AG04449 (cell line): Measurements from ENCODE around the gene LRIF1.

Experiments
- CTCF ChIA-PET: fragments of 350-600 bp; formaldehyde crosslinking; extraction: SDS; loops from one replicate; lab custom pipeline; 2021; ENCODE audit warnings: antibody characterized with exemption; lab: Yijun Ruan, JAX
- POLR2A ChIA-PET: fragments of 400-600, 350-600 bp; formaldehyde crosslinking; extraction: SDS; loops from one replicate; lab custom pipeline; 2020; ENCODE audit warnings: antibody characterized with exemption, inconsistent platforms; lab: Yijun Ruan, JAX
- DNase-seq: peaks from one replicate; pipeline ENCODE4 v3.0.0-alpha.2; 2010; ENCODE audit warnings: low read depth, low spot score
- H3K4me3 ChIP-seq: 2 replicates; pipeline ENCODE4 v1.5.1; 2011; ENCODE audit warnings: low read depth, mild to moderate bottlenecking, control low read depth, low read length
- TF ChIP-seq, protein P1 (sequence below): IDR thresholded peaks from one replicate; pipeline ENCODE4 v1.5.1; 2011; ENCODE audit warnings: mild to moderate bottlenecking, moderate library complexity, low read length, control low read depth, inconsistent platforms; ENCODE audit not compliant: insufficient read depth; ENCODE audit errors: missing control alignments

LRIF1 gene

DNA sequence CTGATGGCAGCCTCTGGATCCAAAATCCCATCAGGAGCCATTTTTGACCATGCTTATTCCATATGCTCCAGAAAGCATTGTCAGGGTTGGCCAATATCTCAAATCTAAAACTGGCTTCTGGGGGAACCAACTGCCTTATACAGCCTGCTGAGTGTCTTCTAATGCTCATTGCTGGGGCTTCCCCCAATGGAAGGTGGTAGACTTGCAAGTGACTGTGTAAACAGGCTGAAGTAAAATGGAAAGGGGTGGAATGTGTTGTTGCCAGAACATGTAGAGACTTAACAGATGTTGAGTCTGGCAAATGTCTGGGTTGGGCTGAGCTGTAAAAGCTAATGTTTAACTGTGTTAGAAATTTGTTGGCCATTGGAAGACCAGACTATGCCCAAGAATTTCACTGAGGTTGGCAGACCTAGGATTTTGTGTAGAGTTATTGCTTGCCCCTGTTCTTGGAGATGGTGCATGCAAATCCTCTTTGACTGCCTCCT is 22.7 kb upstream of the LRIF1 start:
- TF ChIP-seq, protein P1, sequence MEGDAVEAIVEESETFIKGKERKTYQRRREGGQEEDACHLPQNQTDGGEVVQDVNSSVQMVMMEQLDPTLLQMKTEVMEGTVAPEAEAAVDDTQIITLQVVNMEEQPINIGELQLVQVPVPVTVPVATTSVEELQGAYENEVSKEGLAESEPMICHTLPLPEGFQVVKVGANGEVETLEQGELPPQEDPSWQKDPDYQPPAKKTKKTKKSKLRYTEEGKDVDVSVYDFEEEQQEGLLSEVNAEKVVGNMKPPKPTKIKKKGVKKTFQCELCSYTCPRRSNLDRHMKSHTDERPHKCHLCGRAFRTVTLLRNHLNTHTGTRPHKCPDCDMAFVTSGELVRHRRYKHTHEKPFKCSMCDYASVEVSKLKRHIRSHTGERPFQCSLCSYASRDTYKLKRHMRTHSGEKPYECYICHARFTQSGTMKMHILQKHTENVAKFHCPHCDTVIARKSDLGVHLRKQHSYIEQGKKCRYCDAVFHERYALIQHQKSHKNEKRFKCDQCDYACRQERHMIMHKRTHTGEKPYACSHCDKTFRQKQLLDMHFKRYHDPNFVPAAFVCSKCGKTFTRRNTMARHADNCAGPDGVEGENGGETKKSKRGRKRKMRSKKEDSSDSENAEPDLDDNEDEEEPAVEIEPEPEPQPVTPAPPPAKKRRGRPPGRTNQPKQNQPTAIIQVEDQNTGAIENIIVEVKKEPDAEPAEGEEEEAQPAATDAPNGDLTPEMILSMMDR, result no peak
- ChIA-PET CTCF (no interaction called here), POLR2A (no interaction called here)
- no peak overlapping the region for H3K4me3 ChIP-seq
- no peak for DNase-seq

DNA sequence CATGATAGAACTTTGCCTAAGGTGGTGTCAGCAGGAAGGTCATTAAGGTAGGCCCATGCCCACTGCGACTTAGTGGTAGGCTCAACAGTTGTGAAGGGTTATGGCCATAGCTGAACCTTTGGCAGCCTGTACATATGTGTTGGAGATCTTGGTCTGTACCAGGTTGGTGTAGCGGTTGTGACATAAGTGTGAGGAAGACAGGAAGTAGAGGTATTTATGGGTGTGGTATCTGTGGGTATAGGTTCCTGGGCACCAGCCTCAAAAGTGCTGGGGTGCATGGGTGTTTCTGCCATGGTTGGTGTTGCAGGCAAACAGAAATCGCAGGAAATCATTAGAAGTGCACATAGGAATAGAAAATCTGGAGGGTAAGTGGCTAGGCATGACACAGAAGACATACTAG is 18.6 kb upstream of the LRIF1 start:
- ChIA-PET CTCF (no interaction called here), POLR2A (no interaction called here)
- no peak overlapping the region for H3K4me3 ChIP-seq
- TF ChIP-seq, protein P1, result no peak
- no peak for DNase-seq

DNA sequence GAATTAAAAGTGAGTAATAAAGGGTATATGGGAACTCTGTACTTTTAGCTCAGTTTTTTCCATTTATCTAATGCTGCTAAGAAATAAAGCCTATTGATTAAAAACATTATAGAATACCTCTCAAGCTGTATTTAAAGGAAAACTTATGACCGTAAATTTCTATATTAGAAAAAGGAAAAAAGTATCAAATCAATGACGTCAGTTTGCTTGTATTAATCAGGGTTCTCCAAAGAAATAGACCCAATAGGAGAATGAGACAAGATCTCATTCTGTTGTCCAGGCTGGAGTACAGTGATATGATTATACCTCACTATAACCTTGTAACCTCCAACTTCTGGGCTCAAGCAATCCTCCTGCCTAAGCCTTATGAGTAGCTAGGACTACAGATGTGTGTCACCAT is 15.4 kb upstream of the LRIF1 start:
- no peak overlapping the region for H3K4me3 ChIP-seq
- no peak for DNase-seq
- TF ChIP-seq, protein P1, result no peak
- POLR2A ChIA-PET, result no interaction called here
- CTCF ChIA-PET, result no interaction called here

DNA sequence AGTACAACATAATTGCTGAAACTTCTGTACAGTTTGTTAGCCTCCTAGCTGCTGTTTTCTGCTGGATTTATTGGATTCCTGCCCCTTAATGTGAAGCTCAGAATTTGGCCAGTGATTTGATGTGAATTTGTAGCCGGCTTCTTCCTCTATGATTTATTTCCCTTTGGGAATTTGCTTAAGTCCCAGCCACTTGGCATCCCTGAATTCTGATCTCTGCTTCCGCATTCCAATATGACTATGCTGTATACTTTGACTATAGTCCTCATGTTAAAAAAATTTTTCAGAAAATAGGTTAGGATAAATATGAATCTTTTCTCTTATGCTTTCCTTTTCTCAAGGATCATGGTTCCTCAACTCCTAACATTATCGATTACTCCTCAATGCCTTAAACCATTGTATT is 12.4 kb upstream of the LRIF1 start:
- ChIA-PET POLR2A (no interaction called here), CTCF (interaction anchor here (1.4 kb wide), 1 partner anchor 11 kb away, joined by 5 read pairs; no protein-coding TSS in a partner anchor)
- no peak for DNase-seq
- no peak overlapping the region for H3K4me3 ChIP-seq
- TF ChIP-seq, protein P1, result no peak

DNA sequence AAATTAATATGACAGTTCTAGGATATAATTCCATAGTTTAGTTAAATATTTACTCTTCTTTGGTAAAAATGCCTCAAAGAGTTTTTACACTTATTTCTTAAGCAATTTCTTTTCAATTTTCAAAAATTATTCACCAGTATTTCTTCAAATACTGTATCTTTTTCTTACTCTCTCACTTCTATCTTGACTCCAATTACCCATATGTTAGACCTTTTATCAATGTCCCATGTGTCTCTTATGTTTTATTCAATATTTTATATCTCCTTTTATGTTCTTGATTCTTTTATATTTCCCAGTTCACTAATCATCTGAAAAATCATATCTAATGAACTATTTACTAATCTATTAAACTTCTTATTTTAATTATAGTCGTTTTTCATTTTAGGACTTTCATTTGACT is 11.5 kb upstream of the LRIF1 start:
- CTCF ChIA-PET, result no interaction called here
- no peak overlapping the region for H3K4me3 ChIP-seq

DNA sequence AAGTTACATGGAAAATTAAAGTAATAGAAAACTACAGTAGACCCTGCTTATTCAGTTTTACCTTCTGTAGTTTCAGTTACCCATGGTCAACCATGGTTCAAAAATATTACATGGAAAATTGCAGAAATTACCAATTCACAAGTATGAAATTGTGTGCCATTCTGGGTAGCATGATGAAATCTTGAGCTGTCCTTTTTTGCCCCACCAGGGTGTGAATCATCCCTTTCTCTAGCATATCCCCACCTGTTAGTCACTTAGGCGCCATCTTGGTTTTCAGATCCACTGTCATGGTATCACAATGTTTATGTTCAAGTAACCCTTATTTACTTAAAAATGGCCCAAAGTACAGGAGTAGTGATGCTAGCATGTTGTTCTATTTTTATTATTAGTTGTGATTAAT is 3.5 kb upstream of the LRIF1 start:
- CTCF ChIA-PET, result no interaction called here
- POLR2A ChIA-PET, result no interaction called here

More for the DNA sequence above, 11.5 kb upstream of the LRIF1 start:
- POLR2A ChIA-PET, result no interaction called here
- no peak for DNase-seq
- TF ChIP-seq, protein P1, result no peak

More for the DNA sequence above, 3.5 kb upstream of the LRIF1 start:
- DNase-seq, result no peak
- TF ChIP-seq, protein P1, result no peak
- H3K4me3 ChIP-seq, result no peak overlapping the region
